IMR-90 (cell line): Measurements from ENCODE around the gene FRY. TPM values are rescaled to one million over a fixed set of nuclear protein-coding genes. Genes with fewer than 3 reads are reported as not detected.

Experiments used
- ATAC-seq: fragments of 200-7000 bp; cut with Tn5 transposase; 2 replicates; pipeline ENCODE4 v1.9.1; 2020; ENCODE audit warnings: low read depth, mild to moderate bottlenecking, moderate library complexity
- BruUV-seq: library from RNA; stranded (reverse); fragments of 400-500 nt; replicated peaks from 2 replicates; lab custom pipeline; 2021; lab: Mats Ljungman, UMichigan
- CTCF ChIA-PET: fragments of 300-600 bp; formaldehyde crosslinking; extraction: SDS; loops from one replicate; lab custom pipeline; 2021; ENCODE audit warnings: antibody characterized with exemption; lab: Yijun Ruan, JAX
- POLR2A ChIA-PET: fragments of 300-600 bp; sonication (Branson Sonifier 250); formaldehyde crosslinking; loops from one replicate; lab custom pipeline; 2022; ENCODE audit warnings: antibody characterized with exemption; ENCODE audit not compliant: unreplicated experiment; lab: Charles Lee
- DNase-seq: peaks from one replicate; pipeline ENCODE4 v3.0.0; 2013
- H2AFZ ChIP-seq: replicated peaks from 2 replicates; pipeline ENCODE3; 2013; ENCODE audit warnings: low read length, mild to moderate bottlenecking; ENCODE audit not compliant: poor library complexity
- H2AK5ac ChIP-seq: 2 replicates; pipeline ENCODE4 v1.6.1; 2013; ENCODE audit warnings: low read depth, low read length, inconsistent platforms
- H2AK9ac ChIP-seq: replicated peaks from 2 replicates; pipeline ENCODE3; 2013; ENCODE audit warnings: mild to moderate bottlenecking, low read depth, low read length, moderate library complexity; ENCODE audit not compliant: poor library complexity
- H2BK120ac ChIP-seq: 2 replicates; pipeline ENCODE4 v1.6.1; 2013; ENCODE audit warnings: low read depth, low read length, inconsistent platforms
- H2BK15ac ChIP-seq: 3 replicates; pipeline ENCODE4 v1.6.1; 2013; ENCODE audit warnings: low read depth, low read length, inconsistent platforms
- H2BK20ac ChIP-seq: 2 replicates; pipeline ENCODE4 v1.6.1; 2013; ENCODE audit warnings: low read depth, mild to moderate bottlenecking, inconsistent platforms, low read length, moderate library complexity
- H2BK5ac ChIP-seq: 2 replicates; pipeline ENCODE4 v1.6.1; 2013; ENCODE audit warnings: mild to moderate bottlenecking, low read depth, low read length, inconsistent platforms; ENCODE audit not compliant: poor library complexity, severe bottlenecking
- H3K14ac ChIP-seq: replicated peaks from 2 replicates; pipeline ENCODE4 v1.6.1; 2013; ENCODE audit warnings: low read depth, low read length, inconsistent platforms
- H3K18ac ChIP-seq: 2 replicates; pipeline ENCODE4 v1.6.1; 2013; ENCODE audit warnings: low read depth, low read length, control low read depth
- H3K23ac ChIP-seq: 2 replicates; pipeline ENCODE4 v1.6.1; 2013; ENCODE audit warnings: low read depth, low read length, inconsistent platforms
- H3K27ac ChIP-seq: 2 replicates; pipeline ENCODE4 v1.5.1; 2013; ENCODE audit warnings: mild to moderate bottlenecking, control low read depth, low read length; ENCODE audit not compliant: insufficient read depth
- H3K27me3 ChIP-seq: 2 replicates; pipeline ENCODE4 v1.6.1; 2013; ENCODE audit warnings: low read length; ENCODE audit not compliant: control insufficient read depth, insufficient read depth
- H3K36me3 ChIP-seq: 2 replicates; pipeline ENCODE4 v1.6.1; 2013; ENCODE audit warnings: low read length, mixed read lengths; ENCODE audit not compliant: control insufficient read depth, insufficient read depth
- H3K4ac ChIP-seq: 2 replicates; pipeline ENCODE4 v1.6.1; 2013; ENCODE audit warnings: low read depth, low read length, inconsistent platforms
- H3K4me1 ChIP-seq: 2 replicates; pipeline ENCODE4 v1.6.1; 2013; ENCODE audit warnings: low read length, mixed read lengths; ENCODE audit not compliant: control insufficient read depth, insufficient read depth
- H3K4me2 ChIP-seq: 2 replicates; pipeline ENCODE4 v1.6.1; 2013; ENCODE audit warnings: low read depth, mild to moderate bottlenecking, control low read depth, low read length, moderate library complexity
- H3K4me3 ChIP-seq: 2 replicates; pipeline ENCODE4 v1.5.1; 2013; ENCODE audit warnings: low read depth, mild to moderate bottlenecking, control low read depth, low read length, moderate library complexity; ENCODE audit not compliant: insufficient read depth
- H3K56ac ChIP-seq: 2 replicates; pipeline ENCODE4 v1.6.1; 2013; ENCODE audit warnings: low read length, inconsistent platforms; ENCODE audit not compliant: insufficient read depth; ENCODE audit errors: extremely low read depth
- H3K79me1 ChIP-seq, 2 experiments: 2 replicates each; pipeline ENCODE4 v1.6.1; 2013; ENCODE audit warnings: low read length in 2 of 2, inconsistent platforms in 1 of 2, low read depth in 1 of 2
- H3K9ac ChIP-seq: 2 replicates; pipeline ENCODE4 v1.6.1; 2013; ENCODE audit warnings: low read depth, low read length, control low read depth
- H3K9me1 ChIP-seq: 2 replicates; pipeline ENCODE4 v1.6.1; 2013; ENCODE audit warnings: low read length, inconsistent platforms; ENCODE audit not compliant: insufficient read depth
- H3K9me3 ChIP-seq: 2 replicates; pipeline ENCODE4 v1.6.1; 2013; ENCODE audit warnings: low read length; ENCODE audit not compliant: control insufficient read depth, insufficient read depth
- H4K20me1 ChIP-seq: 2 replicates; pipeline ENCODE4 v1.6.1; 2013; ENCODE audit warnings: low read length, inconsistent platforms; ENCODE audit not compliant: insufficient read depth
- H4K5ac ChIP-seq: 2 replicates; pipeline ENCODE4 v1.6.1; 2013; ENCODE audit warnings: mild to moderate bottlenecking, low read depth, low read length, control low read depth
- H4K8ac ChIP-seq, 2 experiments: 2 replicates each; pipeline ENCODE4 v1.6.1; 2013; ENCODE audit warnings: low read depth in 2 of 2, low read length in 2 of 2, control low read depth in 1 of 2, inconsistent platforms in 1 of 2
- H4K91ac ChIP-seq: 2 replicates; pipeline ENCODE4 v1.6.1; 2013; ENCODE audit warnings: low read depth, low read length, inconsistent platforms; ENCODE audit not compliant: insufficient read depth
- CEBPB ChIP-seq: IDR thresholded peaks from 2 replicates; pipeline ENCODE4 v1.6.1; 2012; ENCODE audit warnings: low read depth, low read length, improper control_type of control experiment
- FOS ChIP-seq: fragments of 150-350 bp; IDR thresholded peaks from 2 replicates; pipeline ENCODE4 v1.6.1; 2016; ENCODE audit warnings: low read depth, low read length
- MAZ ChIP-seq: IDR thresholded peaks from 2 replicates; pipeline ENCODE4 v1.6.1; 2012; ENCODE audit warnings: low read depth, mild to moderate bottlenecking, low read length, improper control_type of control experiment, moderate library complexity, borderline replicate concordance
- POLR2A ChIP-seq: IDR thresholded peaks from 2 replicates; pipeline ENCODE4 v1.6.1; 2012; ENCODE audit warnings: mild to moderate bottlenecking, low read depth, low read length
- RFX5 ChIP-seq: IDR thresholded peaks from 2 replicates; pipeline ENCODE4 v1.8.0; 2012; ENCODE audit warnings: low read depth, mild to moderate bottlenecking, low read length, moderate library complexity
- WGBS, 2 experiments: methylation state at CpG; one replicate each; pipeline versions ENCODE4 v1.1.5 to v1.1.7; 2013; ENCODE audit warnings: missing lambda C conversion rate in 2 of 2; ENCODE audit not compliant: insufficient read length in 1 of 2; ENCODE audit errors: extremely low coverage in 2 of 2; 5-methylcytosine and 5-hydroxymethylcytosine counted together
- dilution Hi-C: fragments of 300-500 bp; cut with HindIII; formaldehyde crosslinking; loops from one replicate; pipeline ENCODE4 v1.14.3; 2018; ENCODE audit warnings: low sequenced_read_pairs; ENCODE audit not compliant: unreplicated experiment
- in situ Hi-C: fragments of 300-500 bp; cut with MboI; formaldehyde crosslinking; loops from 3 replicates; pipeline ENCODE4 v1.14.3; 2019; ENCODE audit warnings: low sequenced_read_pairs, inconsistent platforms, mixed read lengths
- intact Hi-C: fragments of 100-400 bp; cut with micrococcal nuclease; formaldehyde crosslinking; loops from 2 replicates; pipeline ENCODE4 v1.10.0; 2022
- polyA plus RNA-seq, 3 experiments: library from polyadenylated mRNA; depleted of rRNA; stranded (reverse); fragments of >200 nt; gene quantifications; 2 replicates each; pipeline ENCODE4 v1.2.3, GENCODE V29; 2012; ENCODE audit warnings: low replicate concordance in 1 of 3
- total RNA-seq: library from RNA; depleted of rRNA; stranded (reverse); fragments of >200 nt; gene quantifications from 2 replicates; pipeline ENCODE4 v1.2.3, GENCODE V29; 2012
- TF ChIP-seq, protein P1 (sequence below): fragments of 150-350 bp; IDR thresholded peaks from 2 replicates; pipeline ENCODE4 v1.6.1; 2016; ENCODE audit warnings: low read depth, mild to moderate bottlenecking, low read length, moderate library complexity, borderline replicate concordance

The FRY gene
- total and polyA plus RNA-seq, 2 of the 4 experiments (the other 2 are of a cell fraction): 3.0 to 4.8 TPM

DNA sequence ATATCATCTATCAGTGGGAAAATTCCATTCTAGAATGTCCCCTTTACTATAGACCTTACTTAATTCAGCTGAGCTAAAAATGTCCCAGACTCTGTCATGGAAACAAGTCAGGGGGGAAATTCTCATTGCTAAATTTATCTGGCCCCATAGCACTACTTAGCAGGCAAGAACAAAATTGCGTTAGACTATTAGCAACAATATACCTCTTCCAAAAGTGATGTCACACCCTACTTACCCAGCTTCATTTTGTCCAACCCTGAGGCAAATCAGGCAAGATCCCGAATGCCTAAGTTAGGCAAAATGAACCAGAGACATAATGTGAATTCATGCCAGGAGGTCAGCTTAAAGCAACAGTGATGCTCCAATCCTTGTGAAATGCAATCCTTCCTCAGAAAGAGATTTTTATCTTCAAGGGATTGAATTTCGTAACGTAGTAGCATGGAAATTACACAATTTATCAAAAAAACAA is 93.7 kb downstream of the FRY start:
- no peak overlapping the region; the same call in 1 of the 2 replicates for H4K5ac ChIP-seq
- peaks cover 3% of the 10 kb centered on the region; the same call in 1 of the 2 replicates for H3K36me3 ChIP-seq
- H3K9ac ChIP-seq: no peak overlapping the region
- no peak overlapping the region for H2BK5ac ChIP-seq
- H3K27ac ChIP-seq: no peak overlapping the region
- no peaks in the 10 kb centered on the region for H3K9me1 ChIP-seq
- H3K4me2 ChIP-seq: no peak overlapping the region; the same call in 1 of the 2 replicates
- 0 out of 2 replicates have a peak overlapping the region, but pooled peaks have one; percentile 10 for H3K14ac ChIP-seq
- CTCF ChIA-PET: interaction anchor here (1.6 kb wide), 1 partner anchor 9 kb away, joined by 3 read pairs; no protein-coding TSS in a partner anchor
- H3K4me3 ChIP-seq: no peak overlapping the region
- intact Hi-C loops (no loop called here), dilution Hi-C loops (no loop called here), in situ Hi-C loops (no loop called here)
- no TSS peak for BruUV-seq
- no peak overlapping the region; the same call in 1 of the 2 replicates for H3K18ac ChIP-seq
- H3K23ac ChIP-seq: no peak overlapping the region
- H2AFZ ChIP-seq: no peak overlapping the region
- no peaks in the 10 kb centered on the region for H3K9me3 ChIP-seq
- ATAC-seq: no peak
- H3K79me1 ChIP-seq: no peaks in the 10 kb centered on the region
- H4K8ac ChIP-seq: no peak overlapping the region
- peak overlapping the region; percentile 3; the same call in 1 of the 2 replicates for H2BK120ac ChIP-seq
- no CpG with 5 or more reads among the region's 4 CpGs for WGBS, 2 experiments
- H4K20me1 ChIP-seq: no peaks in the 10 kb centered on the region
- H4K91ac ChIP-seq: no peak overlapping the region
- peak; percentile 26 for DNase-seq
- H3K4ac ChIP-seq: no peak overlapping the region
- TF ChIP-seq, protein P1, sequence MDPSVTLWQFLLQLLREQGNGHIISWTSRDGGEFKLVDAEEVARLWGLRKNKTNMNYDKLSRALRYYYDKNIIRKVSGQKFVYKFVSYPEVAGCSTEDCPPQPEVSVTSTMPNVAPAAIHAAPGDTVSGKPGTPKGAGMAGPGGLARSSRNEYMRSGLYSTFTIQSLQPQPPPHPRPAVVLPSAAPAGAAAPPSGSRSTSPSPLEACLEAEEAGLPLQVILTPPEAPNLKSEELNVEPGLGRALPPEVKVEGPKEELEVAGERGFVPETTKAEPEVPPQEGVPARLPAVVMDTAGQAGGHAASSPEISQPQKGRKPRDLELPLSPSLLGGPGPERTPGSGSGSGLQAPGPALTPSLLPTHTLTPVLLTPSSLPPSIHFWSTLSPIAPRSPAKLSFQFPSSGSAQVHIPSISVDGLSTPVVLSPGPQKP: no peak
- TF ChIP-seq FOS: no peak
- TF ChIP-seq POLR2A: no peak
- TF ChIP-seq CEBPB: peak; percentile 37; the same call in 1 of the 2 replicates
- TF ChIP-seq MAZ: no peak
- TF ChIP-seq RFX5: no peak
- peaks cover 2% of the 10 kb centered on the region; the same call in 1 of the 2 replicates for H3K4me1 ChIP-seq
- no peak overlapping the region for H2AK5ac ChIP-seq
- no peak overlapping the region for H2AK9ac ChIP-seq
- H2BK15ac ChIP-seq: no peak overlapping the region
- no peaks in the 10 kb centered on the region for H3K27me3 ChIP-seq
- POLR2A ChIA-PET: no interaction called here
- no peak overlapping the region for H3K56ac ChIP-seq
- no peak overlapping the region for H2BK20ac ChIP-seq
